Omental fat pad (tissue), 4 donors: ENCODE results near the gene B3GAT2. TPM values are rescaled to one million over a fixed set of nuclear protein-coding genes. Genes with fewer than 3 reads are reported as not detected.
A peak's percentile ranks its signal among the peaks of the same experiment; 100 is the strongest.
"Not testable (repeated sequence)": the region's sequence is repeated elsewhere in the genome, so short reads cannot be mapped to it uniquely, and the experiment has no call there.

Source experiments
- ATAC-seq: fragments of 150-250 bp; one replicate; pipeline ENCODE4 v1.9.1; 2016; ENCODE audit warnings: mild to moderate bottlenecking, moderate library complexity; ENCODE audit not compliant: low FRiP score
- DNase-seq: peaks from one replicate; pipeline ENCODE4 v3.0.0-alpha.2; 2019; ENCODE audit warnings: low spot score
- CTCF ChIP-seq, 3 donors: fragments of 450-650 bp; IDR thresholded peaks; one replicate each; pipeline ENCODE4 v1.5.1; 2016 to 2017; ENCODE audit warnings: antibody characterized with exemption in 3 of 3, mild to moderate bottlenecking in 3 of 3, moderate library complexity in 2 of 3
- total RNA-seq, 4 donors: library from RNA; depleted of rRNA; stranded (reverse); fragments of >200 nt; gene quantifications; one replicate each; pipeline ENCODE4 v1.1.0, GENCODE V29; 2016

Gene B3GAT2
- total RNA-seq, 4 donors from 2014 or later: 0.12 to 0.16 TPM; not detected in 2

DNA sequence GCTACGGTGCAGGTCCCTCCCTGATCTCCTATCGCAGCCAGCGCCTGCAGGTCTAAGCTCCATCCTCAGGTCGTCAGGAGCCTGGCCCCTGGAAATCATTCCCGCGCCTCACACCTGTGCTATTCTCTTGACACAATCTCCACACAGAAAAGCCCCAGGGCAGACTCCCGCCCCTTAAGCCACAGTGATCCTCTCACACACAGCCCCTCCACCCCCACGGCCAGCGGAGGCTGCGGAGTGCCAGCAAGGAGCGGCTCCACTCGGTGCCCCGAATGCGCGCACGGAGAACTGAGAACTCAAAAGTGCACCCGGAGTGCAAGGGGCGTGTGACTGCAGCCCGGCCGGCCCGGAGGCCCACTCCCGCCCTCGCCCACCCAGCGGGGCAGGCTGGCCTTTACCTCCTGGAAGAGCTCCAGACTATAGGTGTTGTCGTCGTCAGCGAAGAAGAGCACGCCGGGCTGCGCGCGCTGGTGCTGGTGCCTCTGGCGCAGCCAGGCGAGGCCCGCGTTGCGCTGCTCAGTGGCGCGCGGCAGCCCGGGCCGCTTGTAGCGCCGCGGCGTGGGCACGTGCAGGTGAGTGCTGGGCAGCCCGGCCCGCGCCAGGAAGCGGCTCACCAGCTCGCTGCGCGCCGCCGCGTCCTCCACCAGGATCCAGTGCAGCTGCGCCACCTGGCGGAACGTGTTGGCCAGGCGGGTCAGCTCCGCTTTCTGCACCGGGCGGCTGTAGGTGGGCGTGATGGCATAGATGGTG, 1.2 kb downstream of the B3GAT2 start:
- peak; percentile 98 for ATAC-seq
- peak; percentile 69 for DNase-seq

DNA sequence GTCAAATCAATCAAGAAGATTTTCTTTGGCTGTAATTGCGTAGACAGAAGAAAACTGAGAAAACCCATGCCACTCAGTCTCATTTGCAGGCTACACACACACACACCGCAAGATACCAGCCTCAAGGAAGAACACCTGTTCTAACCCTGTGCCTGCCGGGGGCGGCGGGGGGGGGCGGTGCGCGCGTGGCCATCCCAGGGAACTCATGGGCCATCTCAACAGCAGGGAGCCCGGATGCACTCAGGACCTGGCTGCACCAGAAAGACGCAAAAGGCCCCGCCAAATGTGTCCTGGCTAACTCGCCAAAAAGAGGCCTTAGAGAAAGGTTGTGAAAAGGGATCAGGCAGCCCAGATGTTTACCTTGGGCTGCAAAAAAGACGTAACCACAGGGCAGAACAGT, 2.1 kb downstream of the B3GAT2 start:
- DNase-seq (no peak), ATAC-seq (no peak)
- no peak for TF ChIP-seq CTCF (IDR thresholded peaks at IDR 0.05)

More for the DNA sequence above, 1.2 kb downstream of the B3GAT2 start:
- TF ChIP-seq CTCF (IDR thresholded peaks at IDR 0.05): no peak

DNA sequence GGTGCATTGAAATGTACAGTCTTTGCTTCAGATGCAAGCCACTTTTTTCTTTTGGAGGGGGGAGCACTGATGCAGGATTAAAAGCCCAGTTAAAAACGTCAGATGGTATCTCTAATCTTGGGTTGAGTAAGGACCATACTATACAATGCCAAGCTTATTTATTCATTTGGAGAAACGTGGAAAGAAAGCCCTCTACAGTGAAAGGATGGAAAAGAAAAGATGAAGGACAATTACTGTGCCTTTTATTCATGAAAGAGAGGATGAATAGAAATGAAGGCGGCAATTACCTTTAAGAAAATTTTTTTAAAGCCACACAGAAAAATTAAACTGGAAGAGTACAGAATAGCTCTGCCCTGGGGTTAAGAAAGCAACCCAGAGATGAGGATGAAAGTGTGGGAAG, 2.7 kb downstream of the B3GAT2 start:
- no peak for ATAC-seq
- TF ChIP-seq CTCF (IDR thresholded peaks at IDR 0.05): no peak
- no peak for DNase-seq

GRCh38 chr6:70952608-70953165, 4.2 kb downstream of the B3GAT2 start:
- TF ChIP-seq CTCF (IDR thresholded peaks at IDR 0.05): no peak

GRCh38 chr6:70944321-70944720, 12.5 kb downstream of the B3GAT2 start:
- not testable (repeated sequence) for DNase-seq, ATAC-seq

More at GRCh38 chr6:70952608-70953165, 4.2 kb downstream of the B3GAT2 start:
- ATAC-seq (no peak), DNase-seq (no peak)

DNA sequence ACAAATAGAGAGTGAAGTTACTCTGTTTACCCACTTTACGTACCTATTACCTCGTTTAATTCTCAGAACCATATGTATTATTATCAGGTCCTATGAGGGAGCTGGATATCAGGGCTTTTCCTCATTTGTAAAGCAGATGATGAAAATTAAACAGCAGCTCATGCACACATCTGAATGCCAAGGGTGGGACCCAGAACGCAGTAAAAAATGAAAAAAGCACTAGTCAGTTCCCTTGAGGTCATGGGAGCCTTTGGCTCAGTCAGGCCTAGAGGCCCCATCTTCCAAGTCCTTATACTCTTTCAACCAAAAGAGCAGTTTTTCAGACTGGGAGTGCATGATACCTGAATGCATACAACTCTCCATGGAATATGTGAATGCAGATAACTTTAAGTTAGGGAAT, 23.0 kb downstream of the B3GAT2 start:
- TF ChIP-seq CTCF (IDR thresholded peaks at IDR 0.05): no peak
- DNase-seq: no peak
- ATAC-seq: no peak

- TF ChIP-seq CTCF (IDR thresholded peaks at IDR 0.05): no peak
- no peak for DNase-seq
- ATAC-seq: no peak
These were observed 51.1 kb downstream of the B3GAT2 start for GRCh38 chr6:70905742-70906141.
